OCI-LY3 (cell line): Measurements from ENCODE around the gene CH25H.

Experiments used
- H2AFZ ChIP-seq: fragments of 200-600, 300-600 bp; shearing (Covaris generic); 2 replicates; pipeline ENCODE4 v1.6.0; 2014; ENCODE audit warnings: antibody characterized with exemption, low read depth, low read length
- H3K27ac ChIP-seq: fragments of 200-600, 300-600 bp; sonication (generic); 2 replicates; pipeline ENCODE4 v1.5.1; 2014; ENCODE audit warnings: mild to moderate bottlenecking, low read length, moderate library complexity, mixed read lengths
- H3K27me3 ChIP-seq: fragments of 200-600, 300-600 bp; sonication (generic); 2 replicates; pipeline ENCODE4 v1.6.1; 2014; ENCODE audit warnings: low read depth, low read length, mixed read lengths
- H3K36me3 ChIP-seq: fragments of 200-600, 300-600 bp; sonication (generic); replicated peaks from 2 replicates; pipeline ENCODE3; 2014; ENCODE audit warnings: low read depth, low read length, mixed read lengths
- H3K4me1 ChIP-seq: fragments of 300-600, 200-600 bp; sonication (generic); 2 replicates; pipeline ENCODE4 v1.6.1; 2014; ENCODE audit warnings: low read length, mixed read lengths
- H3K4me2 ChIP-seq: fragments of 200-600, 300-600 bp; sonication (generic); 2 replicates; pipeline ENCODE4 v1.6.1; 2014; ENCODE audit warnings: low read length, mixed read lengths
- H3K4me3 ChIP-seq: fragments of 300-600, 200-600 bp; sonication (generic); 2 replicates; pipeline ENCODE4 v1.5.1; 2014; ENCODE audit warnings: antibody characterized with exemption, mild to moderate bottlenecking, low read length, moderate library complexity
- H3K79me2 ChIP-seq: fragments of 300-600, 200-600 bp; shearing (Covaris generic); 2 replicates; pipeline ENCODE4 v1.6.1; 2014; ENCODE audit warnings: mild to moderate bottlenecking, low read length, mixed read lengths
- H3K9ac ChIP-seq: fragments of 300-600, 200-600 bp; shearing (Covaris generic); 2 replicates; pipeline ENCODE4 v1.6.0; 2014; ENCODE audit warnings: mild to moderate bottlenecking, low read length, moderate library complexity
- H3K9me3 ChIP-seq: fragments of 200-600, 300-600 bp; shearing (Covaris generic); 2 replicates; pipeline ENCODE4 v1.6.1; 2014; ENCODE audit warnings: low read length, mixed read lengths; ENCODE audit not compliant: insufficient read depth
- H4K20me1 ChIP-seq: fragments of 200-600, 300-600 bp; sonication (generic); 2 replicates; pipeline ENCODE4 v1.6.1; 2016; ENCODE audit warnings: low read length, mixed read lengths; ENCODE audit not compliant: insufficient read depth
- CTCF ChIP-seq: fragments of 200-600, 300-600 bp; sonication (generic); IDR thresholded peaks from 2 replicates; pipeline ENCODE4 v1.5.1; 2014; ENCODE audit warnings: antibody characterized with exemption, low read length, low read depth
- EZH2phosphoT487 ChIP-seq: fragments of 200-600 bp; shearing (Covaris generic); IDR thresholded peaks from 2 replicates; pipeline ENCODE4 v1.6.1; 2018; ENCODE audit warnings: antibody characterized with exemption, mixed run types, low read depth

CH25H gene

GRCh38 chr10:89182894-89183293, 24.2 kb downstream of the CH25H start:
- no peak overlapping the region for H2AFZ ChIP-seq
- no peaks in the 10 kb centered on the region for H3K79me2 ChIP-seq
- no peak overlapping the region for H3K27ac ChIP-seq
- TF ChIP-seq CTCF (no peak), EZH2phosphoT487 (no peak)
- no peaks in the 10 kb centered on the region for H4K20me1 ChIP-seq
- H3K4me1 ChIP-seq = no peaks in the 10 kb centered on the region
- H3K4me3 ChIP-seq = no peak overlapping the region
- H3K27me3 ChIP-seq = no peaks in the 10 kb centered on the region
- H3K9me3 ChIP-seq = no peaks in the 10 kb centered on the region
- no peaks in the 10 kb centered on the region for H3K36me3 ChIP-seq
- H3K4me2 ChIP-seq = no peak overlapping the region
- no peak overlapping the region for H3K9ac ChIP-seq

- H3K27me3 ChIP-seq = no peaks in the 10 kb centered on the region
- H2AFZ ChIP-seq = no peak overlapping the region
- H3K4me2 ChIP-seq = no peak overlapping the region
- no peak overlapping the region for H3K9ac ChIP-seq
- H3K4me3 ChIP-seq = no peak overlapping the region
- no peaks in the 10 kb centered on the region for H3K79me2 ChIP-seq
- H4K20me1 ChIP-seq = no peaks in the 10 kb centered on the region
- no peaks in the 10 kb centered on the region for H3K36me3 ChIP-seq
- no peaks in the 10 kb centered on the region for H3K9me3 ChIP-seq
- H3K27ac ChIP-seq = no peak overlapping the region
- no peaks in the 10 kb centered on the region for H3K4me1 ChIP-seq
- TF ChIP-seq EZH2phosphoT487 (no peak), CTCF (no peak)
These were observed 31.3 kb downstream of the CH25H start for GRCh38 chr10:89175816-89176215.

DNA sequence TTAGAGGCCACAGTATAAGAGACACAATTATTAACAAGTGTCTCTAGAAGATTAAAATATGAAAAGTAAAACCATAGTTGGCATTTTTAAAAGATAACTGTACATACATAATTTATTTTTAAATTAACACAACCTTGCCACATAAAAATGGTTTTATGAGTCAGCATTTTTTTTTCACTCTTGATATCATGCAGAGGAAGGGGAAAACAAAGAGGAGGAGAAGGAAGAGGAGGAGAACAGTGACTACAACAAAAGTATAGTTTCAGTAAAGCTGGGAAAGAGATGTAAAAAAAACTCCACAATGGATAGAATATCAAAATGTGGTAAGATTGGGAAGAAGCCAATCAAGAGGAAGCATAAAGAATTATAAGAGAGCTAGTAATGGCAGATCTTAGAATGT, 34.0 kb downstream of the CH25H start:
- no peaks in the 10 kb centered on the region for H4K20me1 ChIP-seq
- H3K9ac ChIP-seq = no peak overlapping the region
- H3K4me3 ChIP-seq = no peak overlapping the region
- H3K27ac ChIP-seq = no peak overlapping the region
- H2AFZ ChIP-seq = no peak overlapping the region
- H3K27me3 ChIP-seq = no peaks in the 10 kb centered on the region
- TF ChIP-seq EZH2phosphoT487 = no peak
- H3K36me3 ChIP-seq = no peaks in the 10 kb centered on the region
- H3K9me3 ChIP-seq = no peaks in the 10 kb centered on the region
- no peak overlapping the region for H3K4me2 ChIP-seq
- H3K4me1 ChIP-seq = no peaks in the 10 kb centered on the region
- no peaks in the 10 kb centered on the region for H3K79me2 ChIP-seq

GRCh38 chr10:89171996-89172395, 35.1 kb downstream of the CH25H start:
- H3K79me2 ChIP-seq = no peaks in the 10 kb centered on the region
- no peak overlapping the region for H2AFZ ChIP-seq
- H3K4me2 ChIP-seq = no peak overlapping the region
- H3K9ac ChIP-seq = no peak overlapping the region
- H3K4me3 ChIP-seq = no peak overlapping the region
- H3K9me3 ChIP-seq = no peaks in the 10 kb centered on the region
- no peak for TF ChIP-seq EZH2phosphoT487
- no peak for TF ChIP-seq CTCF
- H3K36me3 ChIP-seq = no peaks in the 10 kb centered on the region
- no peaks in the 10 kb centered on the region for H4K20me1 ChIP-seq
- no peaks in the 10 kb centered on the region for H3K27me3 ChIP-seq
- H3K27ac ChIP-seq = no peak overlapping the region
- H3K4me1 ChIP-seq = no peaks in the 10 kb centered on the region
